NCI-H345 treated with DMSO at 0.1 percent for 48 hours (cell line): ENCODE measurements around the gene KIF2A.
"Not testable (repeated sequence)": the region's sequence is repeated elsewhere in the genome, so short reads cannot be mapped to it uniquely, and the experiment has no call there.

ENCODE experiments used
- DNase-seq: peaks from one replicate; lab custom pipeline; 2025; ENCODE audit not compliant: unreplicated experiment; lab: John Stamatoyannopoulos, UW

KIF2A gene

GRCh38 chr5:62289813-62290212 lies 16.2 kb upstream of the KIF2A start:
- DNase-seq: no peak

DNA sequence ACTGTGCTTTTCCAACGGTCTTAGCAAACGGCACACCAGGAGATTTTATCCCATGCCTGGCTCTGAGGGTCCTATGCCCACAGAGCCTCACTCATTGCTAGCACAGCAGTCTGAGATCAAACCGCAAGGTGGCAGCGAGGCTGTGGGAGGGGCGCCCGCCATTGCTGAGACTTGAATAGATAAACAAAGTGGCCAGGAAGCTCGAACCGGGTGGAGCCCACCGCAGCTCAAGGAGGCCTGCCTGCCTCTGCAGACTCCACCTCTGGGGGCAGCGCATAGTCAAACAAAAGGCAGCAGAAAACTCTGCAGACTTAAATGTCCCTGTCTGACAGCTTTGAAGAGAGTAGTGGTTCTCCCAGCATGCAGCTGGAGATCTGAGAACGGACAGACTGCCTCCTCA lies 14.2 kb upstream of the KIF2A start:
- DNase-seq: not testable (repeated sequence)

GRCh38 chr5:62296998-62297397 lies 9.0 kb upstream of the KIF2A start:
- DNase-seq: no peak

DNA sequence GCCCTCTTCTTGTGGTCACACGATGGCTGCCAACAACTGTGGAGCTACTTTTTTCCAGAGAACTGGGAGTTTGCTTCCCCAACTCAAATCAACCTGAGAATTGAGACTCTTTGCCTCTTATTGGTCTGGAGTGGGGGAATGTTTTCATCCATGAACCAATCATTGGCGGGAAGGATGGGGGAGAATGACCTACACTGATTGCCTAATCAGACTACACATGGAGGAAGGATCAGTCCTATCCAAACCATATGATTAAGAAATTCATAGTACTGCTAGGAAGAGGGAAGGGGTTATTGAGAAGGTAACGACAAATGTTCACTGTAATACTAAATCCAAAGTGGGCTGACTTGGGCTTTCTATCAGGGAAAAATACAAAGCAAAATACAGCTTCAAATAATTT lies 7.9 kb upstream of the KIF2A start:
- DNase-seq: no peak

DNA sequence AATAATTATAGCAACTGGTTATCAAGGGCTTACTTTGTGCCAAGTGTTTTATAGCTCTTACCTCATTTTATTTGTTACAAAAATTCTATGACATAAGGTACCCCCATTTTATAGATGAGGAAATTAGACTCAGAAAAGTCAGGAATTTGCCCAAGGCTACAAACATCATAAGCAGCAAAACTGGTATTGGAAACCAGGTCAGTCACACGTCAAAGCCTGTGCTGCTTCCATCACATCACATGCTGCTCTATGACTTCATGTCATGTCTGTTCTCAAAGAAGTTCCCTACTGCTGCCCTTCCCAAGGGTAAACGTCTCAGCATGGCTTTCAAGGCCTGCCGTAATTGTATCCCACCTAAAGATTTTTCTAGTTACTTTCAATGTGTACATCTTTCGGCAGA lies 6.9 kb upstream of the KIF2A start:
- DNase-seq: no peak

GRCh38 chr5:62299600-62299999 lies 6.4 kb upstream of the KIF2A start:
- no peak for DNase-seq

DNA sequence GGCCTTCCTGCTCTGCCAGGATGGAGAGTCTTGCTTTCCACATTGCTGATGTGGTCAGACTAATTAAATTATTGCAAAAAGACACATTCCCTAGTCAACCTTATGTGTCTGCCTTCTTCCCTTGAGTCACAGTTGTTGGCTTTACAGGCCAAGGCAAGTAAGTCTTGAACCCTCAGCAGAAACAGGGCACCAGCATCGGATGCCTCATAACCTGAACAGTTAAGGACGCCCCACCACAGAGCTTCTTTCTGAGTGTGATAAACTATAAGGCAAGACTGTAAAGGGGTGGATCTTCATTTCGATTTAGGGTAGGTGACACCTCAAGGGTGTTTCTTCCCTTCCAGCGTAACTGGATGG lies 670 bp upstream of the KIF2A start:
- DNase-seq: no peak

DNA sequence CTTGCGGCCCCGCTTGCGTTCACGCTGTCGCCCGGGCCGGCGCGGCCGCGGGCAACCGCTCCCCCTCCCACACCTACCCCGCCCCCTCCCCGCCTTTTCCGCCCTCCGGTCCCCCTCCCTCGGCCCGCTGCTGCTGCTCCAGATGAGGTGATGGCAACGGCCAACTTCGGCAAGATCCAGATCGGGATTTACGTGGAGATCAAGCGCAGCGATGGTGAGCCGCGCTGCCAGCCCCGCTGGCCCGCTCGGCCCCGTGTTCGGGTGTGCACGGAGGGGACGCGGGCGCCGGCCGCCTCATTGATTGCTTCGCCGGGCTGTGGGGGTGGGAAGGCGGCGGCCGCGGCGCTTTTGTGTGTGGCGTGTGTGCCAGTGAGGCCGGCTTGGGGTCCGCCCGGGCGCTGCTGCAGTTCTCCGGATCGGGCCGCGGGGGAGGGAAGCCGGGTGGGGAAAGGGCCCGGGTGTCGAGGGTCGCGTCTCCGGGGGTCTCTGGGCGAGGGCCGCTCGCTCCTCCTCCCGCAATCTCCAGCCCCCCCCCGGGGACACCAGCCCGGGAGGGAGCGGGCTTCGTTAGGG lies 403 bp downstream of the KIF2A start:
- no peak for DNase-seq

GRCh38 chr5:62306896-62307689 lies 1.1 kb downstream of the KIF2A start:
- DNase-seq: no peak

DNA sequence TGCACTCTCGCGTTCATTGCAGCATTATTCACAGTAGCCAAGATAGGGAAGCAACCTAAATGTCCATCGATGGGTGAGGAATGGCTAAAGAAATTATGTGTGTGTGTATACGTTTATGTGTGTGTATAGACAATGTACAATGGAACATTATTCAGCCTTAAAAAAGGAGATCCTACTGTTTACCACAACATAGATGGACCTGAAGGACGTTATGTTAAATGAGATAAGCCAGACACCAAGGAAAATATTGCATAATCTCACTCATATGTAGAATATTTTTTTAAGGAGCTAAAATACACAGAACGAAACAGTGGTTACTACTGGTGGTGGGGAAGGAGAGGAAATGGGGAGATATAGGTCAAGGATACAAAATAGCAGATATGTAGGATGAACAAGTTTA lies 2.4 kb downstream of the KIF2A start:
- DNase-seq: no peak

GRCh38 chr5:62309107-62309506 lies 3.1 kb downstream of the KIF2A start:
- no peak for DNase-seq

GRCh38 chr5:62310426-62311143 lies 4.6 kb downstream of the KIF2A start:
- DNase-seq: no peak

- no peak for DNase-seq
Measured at GRCh38 chr5:62312036-62312435, 6.0 kb downstream of the KIF2A start.

- DNase-seq: no peak
Measured at GRCh38 chr5:62312674-62313073, 6.7 kb downstream of the KIF2A start.

GRCh38 chr5:62314213-62314830 lies 8.3 kb downstream of the KIF2A start:
- DNase-seq: no peak

- no peak for DNase-seq
Measured at GRCh38 chr5:62315376-62316175, 9.6 kb downstream of the KIF2A start.

GRCh38 chr5:62316176-62316502 lies 10.1 kb downstream of the KIF2A start:
- DNase-seq: no peak

DNA sequence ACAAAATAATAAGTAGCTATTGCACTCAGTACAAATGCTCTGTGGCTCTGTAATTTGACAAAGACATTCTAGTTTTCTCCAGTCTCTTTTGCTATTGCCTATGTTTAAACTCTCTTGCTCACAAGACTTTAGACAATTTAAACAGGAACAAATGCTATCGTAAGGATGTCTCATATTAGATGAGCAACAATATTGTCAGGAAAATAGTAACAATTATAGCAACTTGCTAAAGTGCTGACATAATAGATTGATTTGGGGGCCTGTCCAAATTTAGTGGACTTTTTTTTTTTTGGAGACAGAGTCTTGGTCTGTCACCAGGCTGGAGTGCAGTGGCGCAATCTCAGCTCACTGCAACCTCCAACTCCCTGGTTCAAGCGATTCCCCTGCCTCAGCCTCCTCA lies 11.8 kb downstream of the KIF2A start:
- DNase-seq: no peak

DNA sequence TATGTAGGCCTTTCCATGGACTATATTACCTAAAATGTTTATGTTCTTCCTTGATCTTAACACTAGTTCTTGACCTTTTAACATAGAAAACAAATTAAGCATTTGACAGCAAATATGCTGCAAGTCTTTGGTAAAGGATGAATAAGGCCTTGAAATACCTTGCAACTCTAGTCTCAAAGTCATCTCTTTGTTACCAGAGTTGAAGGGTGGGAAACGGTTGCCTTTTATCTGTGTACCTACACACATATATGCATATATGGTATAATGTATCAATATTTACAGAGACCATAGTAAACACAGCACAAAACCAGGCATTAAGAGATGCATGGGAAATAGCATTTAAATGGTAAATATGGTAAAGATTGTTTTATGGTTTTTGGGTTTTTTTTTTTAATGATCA lies 16.5 kb downstream of the KIF2A start:
- DNase-seq: no peak

DNA sequence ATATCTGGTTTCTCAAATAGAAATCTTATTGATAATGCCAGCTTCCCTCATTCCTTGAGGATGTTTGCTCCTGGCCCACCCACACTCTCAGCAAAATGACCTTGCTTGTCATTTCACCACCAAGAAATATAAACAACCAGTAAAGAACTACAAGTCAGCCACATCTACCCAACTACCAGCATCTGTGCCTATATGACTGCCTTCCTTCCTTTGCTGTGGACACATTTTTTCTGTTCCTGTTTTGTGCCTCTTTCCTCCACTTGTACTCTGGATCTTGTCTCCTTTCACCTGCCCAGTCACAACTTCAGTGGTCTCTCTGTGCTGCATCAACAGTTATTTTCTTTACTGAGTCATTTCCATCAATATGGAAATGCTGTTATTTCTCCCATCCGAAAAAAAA lies 20.3 kb downstream of the KIF2A start:
- DNase-seq: no peak

DNA sequence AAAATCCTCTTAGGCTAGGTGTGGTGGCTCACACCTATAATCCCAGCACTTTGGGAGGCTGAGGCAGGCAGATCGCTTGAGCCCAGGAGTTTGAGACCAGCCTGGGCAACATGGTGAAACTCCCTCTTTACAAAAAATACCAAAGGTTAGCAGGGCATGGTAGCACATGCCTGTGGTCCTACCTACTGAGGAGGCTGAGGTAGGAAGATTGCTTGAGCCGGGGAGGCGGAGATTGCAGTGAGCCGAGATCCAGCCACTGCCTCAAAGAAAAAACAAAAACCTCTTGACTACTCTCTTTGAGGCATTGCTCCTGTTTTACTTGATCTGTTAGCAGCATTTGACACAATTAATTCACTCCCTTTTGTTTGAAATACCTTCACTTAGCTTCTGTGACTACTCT lies 20.7 kb downstream of the KIF2A start:
- no peak for DNase-seq
